Measurements from ENCODE around the gene TEKT1. TPM values are rescaled to one million over a fixed set of nuclear protein-coding genes. Genes with fewer than 3 reads are reported as not detected.
A peak's percentile ranks its signal among the peaks of the same experiment; 100 is the strongest.
"Not testable (repeated sequence)": the region's sequence is repeated elsewhere in the genome, so short reads cannot be mapped to it uniquely, and the experiment has no call there.

Gene TEKT1
- not detected for polyA plus RNA-seq

DNA sequence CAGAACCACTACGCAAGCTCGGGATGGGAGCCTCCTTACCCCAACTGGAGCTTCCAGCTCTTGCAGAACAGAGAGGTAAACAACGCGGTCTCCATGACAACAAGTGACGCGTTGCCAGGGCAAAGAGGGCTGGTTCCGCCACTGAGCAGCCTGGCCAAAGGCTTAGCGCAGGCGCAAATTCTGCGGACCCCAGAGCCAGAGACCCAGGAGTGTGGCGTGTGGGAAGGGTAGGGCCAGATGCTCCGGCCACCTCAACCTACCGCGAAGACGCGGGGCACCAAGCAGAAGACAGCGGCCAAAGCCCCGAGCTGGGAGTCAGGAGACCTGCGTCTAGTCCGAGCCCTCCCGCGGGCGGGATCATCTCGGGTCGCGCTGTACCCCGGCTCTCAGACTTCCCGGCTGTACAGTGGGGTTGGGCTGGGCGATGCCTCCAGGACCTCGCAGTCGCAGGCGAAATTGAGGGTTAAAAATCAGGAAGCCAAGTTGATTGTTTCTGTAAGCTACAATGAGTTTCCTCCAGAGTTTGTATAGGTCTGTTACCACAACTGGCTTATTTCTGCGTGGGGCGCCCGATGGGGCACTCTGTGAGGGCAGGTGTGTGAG, at the start of gene TEKT1:
Gene TEKT1 (minus strand): TSS at position 69 of the 603 bp plus-strand sequence. CDS start 1,353 bp downstream, outside the sequence.
- H3K27ac ChIP-seq (ENCODE audit: low read depth in 2 of 2, low read length in 1 of 2), result no peak within 1 kb of the TSS
- no peaks in the 10 kb centered on the region for H3K36me3 ChIP-seq (ENCODE audit: control insufficient read depth in 2 of 2, insufficient read depth in 2 of 2, low read length in 1 of 2)
- peaks cover 5 to 6% of the 10 kb centered on the region in 2 donors for H3K4me1 ChIP-seq (ENCODE audit: control insufficient read depth in 2 of 2, insufficient read depth in 2 of 2, low read length in 1 of 2)
- 2 to 3% methylated on average over 35 of the region's 35 CpGs for WGBS, 2 donors
- H3K4me3 ChIP-seq (ENCODE audit: low read depth in 1 of 2, low read length in 2 of 2), result peak within 1 kb of the TSS; percentile 38 to 44
- peaks cover 0 to 2% of the 10 kb centered on the region in 2 donors for H3K27me3 ChIP-seq (ENCODE audit: control insufficient read depth in 1 of 2, insufficient read depth in 2 of 2, low read length in 2 of 2)
- H3K9me3 ChIP-seq (ENCODE audit: control insufficient read depth in 2 of 2, insufficient read depth in 1 of 2, low read depth in 1 of 2, low read length in 1 of 2), result no peaks in the 10 kb centered on the region

DNA sequence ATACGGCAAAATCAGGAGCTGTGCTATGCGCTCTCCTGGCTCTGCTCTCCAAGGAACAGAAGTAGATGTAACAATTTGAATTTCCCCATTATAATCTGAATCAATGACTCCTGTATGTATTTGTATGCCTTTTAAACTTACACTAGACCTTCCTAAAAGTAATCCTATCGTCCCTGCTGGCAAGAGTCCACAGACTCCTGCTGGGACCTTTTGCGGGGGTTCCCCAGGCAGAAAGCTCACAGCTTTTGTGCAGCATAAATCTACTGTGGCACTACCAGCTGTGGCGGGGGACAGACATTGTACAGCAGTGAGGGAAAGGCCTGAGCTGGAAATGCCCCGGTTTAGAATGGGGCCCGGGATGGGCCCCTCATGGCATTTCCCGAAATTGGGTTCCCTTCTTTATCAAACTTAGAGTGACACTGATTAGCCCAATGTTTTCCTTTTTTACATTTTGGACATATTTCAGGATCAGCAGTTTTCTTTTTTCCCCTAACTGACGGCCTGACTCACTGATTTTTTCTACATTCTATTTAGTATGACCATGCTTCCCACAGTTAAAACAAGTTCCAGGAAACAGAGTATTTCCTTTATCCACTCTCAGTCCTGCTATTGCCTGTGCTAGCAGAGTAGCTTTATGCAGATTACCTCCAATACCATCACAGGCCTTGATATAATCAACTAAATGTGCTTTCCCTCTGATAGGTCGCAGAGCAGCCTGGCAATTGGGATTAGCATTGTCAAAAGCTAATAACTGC, 47.9 kb upstream of the TEKT1 start:
- not testable (repeated sequence) for H3K4me1 ChIP-seq (ENCODE audit: control insufficient read depth in 2 of 2, insufficient read depth in 2 of 2, low read length in 1 of 2); H3K4me3 ChIP-seq (ENCODE audit: low read depth in 1 of 2, low read length in 2 of 2); H3K27me3 ChIP-seq (ENCODE audit: control insufficient read depth in 1 of 2, insufficient read depth in 2 of 2, low read length in 2 of 2); H3K36me3 ChIP-seq (ENCODE audit: control insufficient read depth in 2 of 2, insufficient read depth in 2 of 2, low read length in 1 of 2); H3K27ac ChIP-seq (ENCODE audit: low read depth in 2 of 2, low read length in 1 of 2); H3K9me3 ChIP-seq (ENCODE audit: control insufficient read depth in 2 of 2, insufficient read depth in 1 of 2, low read depth in 1 of 2, low read length in 1 of 2)
- WGBS, 2 donors, result 57 to 61% methylated on average over 9 to 10 of the region's 10 CpGs

DNA sequence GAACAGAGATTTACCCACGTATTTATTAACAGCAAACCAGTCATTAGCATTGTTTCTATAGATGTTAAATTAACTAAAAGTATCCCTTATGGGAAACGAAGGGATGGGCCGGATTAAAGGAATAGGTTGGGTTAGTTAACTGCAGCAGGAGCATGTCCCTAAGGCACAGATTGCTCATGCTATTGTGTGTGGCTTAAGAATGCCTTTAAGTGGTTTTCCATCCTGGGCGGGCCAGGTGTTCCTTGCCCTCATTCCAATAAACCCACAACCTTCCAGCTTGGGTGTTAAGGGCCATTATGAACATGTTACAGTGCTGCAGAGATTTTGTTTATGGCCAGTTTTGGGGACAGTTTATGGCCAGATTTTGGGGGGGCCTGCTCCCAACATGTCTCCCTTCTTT, 43.7 kb upstream of the TEKT1 start:
- WGBS, 2 donors, result 55 to 58% methylated on average over 4 of the region's 4 CpGs
- not testable (repeated sequence) for H3K4me1 ChIP-seq (ENCODE audit: control insufficient read depth in 2 of 2, insufficient read depth in 2 of 2, low read length in 1 of 2); H3K27ac ChIP-seq (ENCODE audit: low read depth in 2 of 2, low read length in 1 of 2); H3K9me3 ChIP-seq (ENCODE audit: control insufficient read depth in 2 of 2, insufficient read depth in 1 of 2, low read depth in 1 of 2, low read length in 1 of 2); H3K27me3 ChIP-seq (ENCODE audit: control insufficient read depth in 1 of 2, insufficient read depth in 2 of 2, low read length in 2 of 2); H3K36me3 ChIP-seq (ENCODE audit: control insufficient read depth in 2 of 2, insufficient read depth in 2 of 2, low read length in 1 of 2); H3K4me3 ChIP-seq (ENCODE audit: low read depth in 1 of 2, low read length in 2 of 2)

DNA sequence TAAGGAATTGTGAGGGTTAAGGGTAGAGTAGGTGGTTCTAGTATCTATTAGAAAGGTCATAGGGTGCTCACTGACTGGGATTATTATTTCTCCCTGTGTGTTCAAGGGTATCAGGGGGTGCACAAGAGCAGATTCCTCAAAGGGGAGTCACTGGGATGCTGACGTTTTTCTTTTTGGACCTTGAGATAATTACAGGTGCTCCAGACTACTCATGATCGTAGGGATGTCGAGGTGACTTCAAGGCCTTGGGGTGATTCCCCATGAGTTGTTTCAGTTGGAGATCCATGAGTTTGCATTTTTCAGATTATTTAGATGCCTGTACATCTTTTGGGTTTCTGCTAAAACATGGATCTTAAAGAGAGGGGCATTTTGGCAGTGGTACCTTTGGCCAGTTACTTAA, 41.4 kb upstream of the TEKT1 start:
- Histone ChIP-seq H3K4me1 (ENCODE audit: control insufficient read depth in 2 of 2, insufficient read depth in 2 of 2, low read length in 1 of 2) (peaks cover 0 to 3% of the 10 kb centered on the region in 2 donors), H3K9me3 (ENCODE audit: control insufficient read depth in 2 of 2, insufficient read depth in 1 of 2, low read depth in 1 of 2, low read length in 1 of 2) (no peaks in the 10 kb centered on the region), H3K27ac (ENCODE audit: low read depth in 2 of 2, low read length in 1 of 2) (no peak overlapping the region), H3K4me3 (ENCODE audit: low read depth in 1 of 2, low read length in 2 of 2) (no peak overlapping the region), H3K27me3 (ENCODE audit: control insufficient read depth in 1 of 2, insufficient read depth in 2 of 2, low read length in 2 of 2) (no peaks in the 10 kb centered on the region), H3K36me3 (ENCODE audit: control insufficient read depth in 2 of 2, insufficient read depth in 2 of 2, low read length in 1 of 2) (no peaks in the 10 kb centered on the region)
- 80 to 87% methylated on average over 3 of the region's 3 CpGs for WGBS, 2 donors

DNA sequence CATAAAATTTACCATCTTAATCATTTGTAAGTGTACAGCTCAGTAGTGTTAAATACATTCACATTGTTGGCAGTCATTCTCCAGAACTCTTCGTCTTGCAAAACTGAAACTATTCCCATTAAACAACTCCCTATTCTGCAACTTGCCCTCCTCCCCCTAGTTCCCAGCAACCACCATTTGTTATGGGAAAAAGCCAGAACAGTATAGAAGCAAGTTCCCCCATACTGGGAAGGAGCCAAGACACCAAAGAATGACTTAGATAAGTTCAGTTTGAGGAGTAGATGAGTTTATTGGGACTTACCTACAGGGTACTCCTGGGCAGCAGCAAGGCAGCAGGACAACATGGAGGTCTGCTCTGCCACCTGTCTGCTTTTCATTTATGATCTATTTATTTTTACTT, 39.3 kb upstream of the TEKT1 start:
- Histone ChIP-seq H3K27me3 (ENCODE audit: control insufficient read depth in 1 of 2, insufficient read depth in 2 of 2, low read length in 2 of 2) (no peaks in the 10 kb centered on the region), H3K4me1 (ENCODE audit: control insufficient read depth in 2 of 2, insufficient read depth in 2 of 2, low read length in 1 of 2) (peaks cover 0 to 3% of the 10 kb centered on the region in 2 donors), H3K4me3 (ENCODE audit: low read depth in 1 of 2, low read length in 2 of 2) (no peak overlapping the region), H3K27ac (ENCODE audit: low read depth in 2 of 2, low read length in 1 of 2) (no peak overlapping the region), H3K9me3 (ENCODE audit: control insufficient read depth in 2 of 2, insufficient read depth in 1 of 2, low read depth in 1 of 2, low read length in 1 of 2) (no peaks in the 10 kb centered on the region), H3K36me3 (ENCODE audit: control insufficient read depth in 2 of 2, insufficient read depth in 2 of 2, low read length in 1 of 2) (no peaks in the 10 kb centered on the region)
- 27 to 45% methylated on average over 1 of the region's 1 CpG for WGBS, 2 donors

DNA sequence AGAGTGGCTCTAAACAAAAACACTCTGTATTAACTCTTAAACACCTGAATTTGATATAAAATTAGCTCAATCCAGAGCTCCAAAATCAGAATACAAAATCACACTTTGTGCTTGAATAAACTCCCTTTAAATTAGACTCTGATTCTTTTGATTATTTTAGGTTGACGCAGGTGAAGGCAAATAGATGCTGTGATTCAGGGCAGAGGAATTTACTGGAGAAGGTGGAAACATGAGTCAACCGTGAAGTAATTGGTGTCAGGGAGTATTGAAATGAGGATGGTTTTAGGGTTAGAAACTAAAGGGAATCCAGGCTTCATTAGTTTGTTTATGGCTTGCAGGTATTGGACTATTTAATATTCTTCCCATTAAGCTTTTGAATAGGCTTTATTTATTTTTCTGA, 37.1 kb upstream of the TEKT1 start:
- WGBS, 2 donors, result 47 to 51% methylated on average over 2 of the region's 2 CpGs

DNA sequence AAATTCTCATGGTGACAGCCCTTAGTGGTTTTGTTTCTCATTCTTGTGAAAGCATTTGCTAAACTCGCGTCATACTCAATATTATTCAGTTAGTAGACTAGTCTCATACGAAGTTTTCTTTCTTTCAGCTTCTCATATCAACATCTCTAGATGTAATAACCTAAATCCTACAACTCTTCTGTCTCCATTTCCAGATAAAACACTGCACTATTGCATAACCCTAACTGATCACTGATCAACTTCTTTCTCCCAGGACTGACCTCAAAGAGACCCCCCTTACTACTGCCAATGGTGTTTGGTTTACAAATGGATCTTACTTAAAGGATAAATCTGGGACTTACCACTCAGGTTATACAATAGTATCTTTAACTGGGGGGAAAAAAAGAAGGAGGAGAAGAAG, 36.3 kb upstream of the TEKT1 start:
- Histone ChIP-seq H3K36me3 (ENCODE audit: control insufficient read depth in 2 of 2, insufficient read depth in 2 of 2, low read length in 1 of 2) (no peaks in the 10 kb centered on the region), H3K27me3 (ENCODE audit: control insufficient read depth in 1 of 2, insufficient read depth in 2 of 2, low read length in 2 of 2) (no peaks in the 10 kb centered on the region), H3K4me1 (ENCODE audit: control insufficient read depth in 2 of 2, insufficient read depth in 2 of 2, low read length in 1 of 2) (peaks cover 0 to 4% of the 10 kb centered on the region in 2 donors), H3K27ac (ENCODE audit: low read depth in 2 of 2, low read length in 1 of 2) (no peak overlapping the region), H3K4me3 (ENCODE audit: low read depth in 1 of 2, low read length in 2 of 2) (no peak overlapping the region), H3K9me3 (ENCODE audit: control insufficient read depth in 2 of 2, insufficient read depth in 1 of 2, low read depth in 1 of 2, low read length in 1 of 2) (peaks cover 0 to under 1% of the 10 kb centered on the region in 2 donors)
- WGBS, 2 donors, result 75 to 76% methylated on average over 3 of the region's 3 CpGs

More for the DNA sequence above, 37.1 kb upstream of the TEKT1 start:
- no peaks in the 10 kb centered on the region for H3K9me3 ChIP-seq (ENCODE audit: control insufficient read depth in 2 of 2, insufficient read depth in 1 of 2, low read depth in 1 of 2, low read length in 1 of 2)
- peaks cover 0 to 3% of the 10 kb centered on the region in 2 donors for H3K4me1 ChIP-seq (ENCODE audit: control insufficient read depth in 2 of 2, insufficient read depth in 2 of 2, low read length in 1 of 2)
- no peaks in the 10 kb centered on the region for H3K27me3 ChIP-seq (ENCODE audit: control insufficient read depth in 1 of 2, insufficient read depth in 2 of 2, low read length in 2 of 2)
- H3K36me3 ChIP-seq (ENCODE audit: control insufficient read depth in 2 of 2, insufficient read depth in 2 of 2, low read length in 1 of 2), result no peaks in the 10 kb centered on the region
- no peak overlapping the region for H3K27ac ChIP-seq (ENCODE audit: low read depth in 2 of 2, low read length in 1 of 2)
- H3K4me3 ChIP-seq (ENCODE audit: low read depth in 1 of 2, low read length in 2 of 2), result no peak overlapping the region

DNA sequence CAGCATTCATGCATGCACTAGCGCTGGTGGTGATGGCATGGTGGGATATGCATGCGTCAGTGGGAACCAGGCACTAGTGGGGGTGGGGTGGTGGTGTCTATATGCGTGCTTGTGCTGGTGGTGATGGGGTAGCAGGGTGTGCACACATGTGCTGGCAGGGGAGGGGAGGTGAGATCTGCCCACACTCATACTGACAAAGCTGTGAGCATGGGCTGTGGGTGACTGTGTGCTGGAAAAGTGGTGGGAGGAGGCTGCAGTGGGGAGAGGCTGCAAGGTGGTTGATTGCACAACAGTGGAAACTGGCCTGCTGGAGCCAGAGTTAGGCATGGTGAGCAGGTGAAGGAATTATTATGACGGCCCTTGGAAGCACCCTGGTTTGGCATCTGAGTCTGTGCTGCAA, 31.3 kb upstream of the TEKT1 start:
- 74 to 87% methylated on average over 4 of the region's 4 CpGs for WGBS, 2 donors

DNA sequence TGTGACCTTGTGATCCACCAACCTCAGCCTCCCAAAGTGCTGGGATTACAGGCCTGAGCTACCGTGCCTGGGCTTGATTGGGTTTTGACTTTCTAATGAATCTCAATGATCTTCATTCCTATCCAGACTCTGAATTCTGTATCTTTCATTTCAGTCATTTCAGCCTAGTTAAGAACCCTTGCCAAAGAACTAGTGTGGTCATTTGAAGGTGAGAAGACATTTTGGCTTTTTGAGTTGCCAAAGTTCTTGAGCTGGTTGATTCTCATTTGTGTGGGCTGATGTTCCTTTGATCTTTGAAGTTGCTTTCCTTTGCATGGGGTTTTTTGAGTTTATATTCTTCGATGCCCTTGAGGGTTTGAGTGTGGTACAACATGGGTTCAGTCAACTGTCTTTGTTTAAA, 30.6 kb upstream of the TEKT1 start:
- H3K36me3 ChIP-seq (ENCODE audit: control insufficient read depth in 2 of 2, insufficient read depth in 2 of 2, low read length in 1 of 2), result no peaks in the 10 kb centered on the region
- peaks cover 0 to 5% of the 10 kb centered on the region in 2 donors for H3K9me3 ChIP-seq (ENCODE audit: control insufficient read depth in 2 of 2, insufficient read depth in 1 of 2, low read depth in 1 of 2, low read length in 1 of 2)
- H3K27ac ChIP-seq (ENCODE audit: low read depth in 2 of 2, low read length in 1 of 2), result no peak overlapping the region
- peaks cover 0 to 5% of the 10 kb centered on the region in 2 donors for H3K4me1 ChIP-seq (ENCODE audit: control insufficient read depth in 2 of 2, insufficient read depth in 2 of 2, low read length in 1 of 2)
- 68 to 84% methylated on average over 2 of the region's 2 CpGs for WGBS, 2 donors
- H3K27me3 ChIP-seq (ENCODE audit: control insufficient read depth in 1 of 2, insufficient read depth in 2 of 2, low read length in 2 of 2), result no peaks in the 10 kb centered on the region
- H3K4me3 ChIP-seq (ENCODE audit: low read depth in 1 of 2, low read length in 2 of 2), result no peak overlapping the region

More for the DNA sequence above, 31.3 kb upstream of the TEKT1 start:
- no peaks in the 10 kb centered on the region for H3K27me3 ChIP-seq (ENCODE audit: control insufficient read depth in 1 of 2, insufficient read depth in 2 of 2, low read length in 2 of 2)
- H3K9me3 ChIP-seq (ENCODE audit: control insufficient read depth in 2 of 2, insufficient read depth in 1 of 2, low read depth in 1 of 2, low read length in 1 of 2), result peaks cover 0 to 5% of the 10 kb centered on the region in 2 donors
- H3K36me3 ChIP-seq (ENCODE audit: control insufficient read depth in 2 of 2, insufficient read depth in 2 of 2, low read length in 1 of 2), result no peaks in the 10 kb centered on the region
- no peak overlapping the region for H3K4me3 ChIP-seq (ENCODE audit: low read depth in 1 of 2, low read length in 2 of 2)
- H3K4me1 ChIP-seq (ENCODE audit: control insufficient read depth in 2 of 2, insufficient read depth in 2 of 2, low read length in 1 of 2), result peaks cover 0 to 5% of the 10 kb centered on the region in 2 donors
- no peak overlapping the region for H3K27ac ChIP-seq (ENCODE audit: low read depth in 2 of 2, low read length in 1 of 2)

DNA sequence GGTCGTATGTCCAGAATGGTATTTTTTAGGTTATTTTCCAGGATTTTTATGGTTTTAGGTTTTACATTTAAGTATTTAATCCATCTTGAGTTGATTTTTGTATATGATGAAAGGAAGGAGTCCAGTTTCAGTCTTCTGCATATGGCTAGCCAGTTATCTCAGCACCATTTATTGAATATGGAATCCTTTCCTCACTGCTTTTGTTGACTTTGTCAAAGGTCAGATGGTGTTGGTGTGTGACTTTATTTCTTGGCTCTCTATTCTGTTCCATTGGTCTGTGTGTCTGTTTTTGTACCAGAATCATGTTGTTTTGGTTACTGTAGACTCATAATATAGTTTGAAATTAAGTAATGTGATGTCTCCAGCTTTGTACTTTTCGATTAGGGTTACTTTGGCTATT, 26.4 kb upstream of the TEKT1 start:
- H3K4me3 ChIP-seq (ENCODE audit: low read depth in 1 of 2, low read length in 2 of 2), result no peak overlapping the region
- H3K27me3 ChIP-seq (ENCODE audit: control insufficient read depth in 1 of 2, insufficient read depth in 2 of 2, low read length in 2 of 2), result no peaks in the 10 kb centered on the region
- WGBS, 2 donors, result 87 to 91% methylated on average over 2 of the region's 2 CpGs

More for the DNA sequence above, 26.4 kb upstream of the TEKT1 start:
- no peak overlapping the region for H3K27ac ChIP-seq (ENCODE audit: low read depth in 2 of 2, low read length in 1 of 2)
- H3K4me1 ChIP-seq (ENCODE audit: control insufficient read depth in 2 of 2, insufficient read depth in 2 of 2, low read length in 1 of 2), result peaks cover 0 to 4% of the 10 kb centered on the region in 2 donors
- no peaks in the 10 kb centered on the region for H3K36me3 ChIP-seq (ENCODE audit: control insufficient read depth in 2 of 2, insufficient read depth in 2 of 2, low read length in 1 of 2)
- peaks cover 0 to 5% of the 10 kb centered on the region in 2 donors for H3K9me3 ChIP-seq (ENCODE audit: control insufficient read depth in 2 of 2, insufficient read depth in 1 of 2, low read depth in 1 of 2, low read length in 1 of 2)

Data from esophagus (tissue), 2 donors.